ENCODE results near the gene ZNF771.

The ZNF771 gene

GRCh38 chr16:30407102-30407803 lies at the start of gene ZNF771:
Gene ZNF771, plus strand, starts transcription at chr16:30407606. Its CDS starts 448 bp downstream, at chr16:30408054.
- peak; percentile 92 to 96 for DNase-seq (ENCODE audit: low read depth in 2 of 2)

- DNase-seq (ENCODE audit: low read depth in 2 of 2): no peak
These were observed 49.5 kb upstream of the ZNF771 start for GRCh38 chr16:30357715-30358576.

GRCh38 chr16:30358577-30358936 lies 48.8 kb upstream of the ZNF771 start:
- DNase-seq (ENCODE audit: low read depth in 2 of 2): no peak

GRCh38 chr16:30358990-30359870 lies 48.2 kb upstream of the ZNF771 start:
- DNase-seq (ENCODE audit: low read depth in 2 of 2): no peak

- no peak for DNase-seq (ENCODE audit: low read depth in 2 of 2)
These were observed 47.6 kb upstream of the ZNF771 start for GRCh38 chr16:30359871-30360170.

GRCh38 chr16:30361180-30361579 lies 46.2 kb upstream of the ZNF771 start:
- no peak for DNase-seq (ENCODE audit: low read depth in 2 of 2)

- DNase-seq (ENCODE audit: low read depth in 2 of 2): no peak
These were observed 42.2 kb upstream of the ZNF771 start for GRCh38 chr16:30365200-30365599.

- DNase-seq (ENCODE audit: low read depth in 2 of 2): no peak
These were observed 40.9 kb upstream of the ZNF771 start for GRCh38 chr16:30366511-30366910.

GRCh38 chr16:30367349-30368009 lies 39.9 kb upstream of the ZNF771 start:
- DNase-seq (ENCODE audit: low read depth in 2 of 2): no peak

- no peak for DNase-seq (ENCODE audit: low read depth in 2 of 2)
These were observed 39.1 kb upstream of the ZNF771 start for GRCh38 chr16:30368122-30368791.

GRCh38 chr16:30368792-30369090 lies 38.7 kb upstream of the ZNF771 start:
- no peak for DNase-seq (ENCODE audit: low read depth in 2 of 2)

- DNase-seq (ENCODE audit: low read depth in 2 of 2): no peak
These were observed 38.1 kb upstream of the ZNF771 start for GRCh38 chr16:30369091-30369937.

- DNase-seq (ENCODE audit: low read depth in 2 of 2): no peak
These were observed 37.4 kb upstream of the ZNF771 start for GRCh38 chr16:30369938-30370455.

- peak; percentile 96 to 98 for DNase-seq (ENCODE audit: low read depth in 2 of 2)
These were observed 36.8 kb upstream of the ZNF771 start, which contains the start of gene TBC1D10B for GRCh38 chr16:30370456-30371247. Gene TBC1D10B, minus strand, starts transcription at chr16:30370494. Its CDS starts 311 bp downstream, at chr16:30370183.

- no peak for DNase-seq (ENCODE audit: low read depth in 2 of 2)
These were observed 36.1 kb upstream of the ZNF771 start for GRCh38 chr16:30371248-30371816.

- no peak for DNase-seq (ENCODE audit: low read depth in 2 of 2)
These were observed 35.2 kb upstream of the ZNF771 start for GRCh38 chr16:30372038-30372712.

- no peak for DNase-seq (ENCODE audit: low read depth in 2 of 2)
These were observed 34.7 kb upstream of the ZNF771 start for GRCh38 chr16:30372725-30373124.

GRCh38 chr16:30374538-30374937 lies 32.9 kb upstream of the ZNF771 start, which contains the start of gene MYL11:
Gene MYL11, plus strand, starts transcription at chr16:30374802. Its CDS starts 56 bp downstream, at chr16:30374858.
- no peak for DNase-seq (ENCODE audit: low read depth in 2 of 2)

All from stimulated activated CD4-positive, alpha-beta T cell treated with anti-CD3 and anti-CD28 coated beads, Interleukin-4, amount 100 ng/mL, for 48 hours (primary cell).